MCF 10A (cell line): ENCODE data around the gene POC1B. TPM values are rescaled to one million over a fixed set of nuclear protein-coding genes. Genes with fewer than 3 reads are reported as not detected.
A peak's percentile ranks its signal among the peaks of the same experiment; 100 is the strongest.

ENCODE experiments used
- BruUV-seq: library from RNA; stranded (reverse); fragments of 400-500 nt; replicated peaks from 2 replicates; lab custom pipeline; 2021; lab: Mats Ljungman, UMichigan
- CTCF ChIA-PET: fragments of 300-600 bp; sonication (Branson Sonifier 250); formaldehyde crosslinking; extraction: SDS; loops from one replicate; lab custom pipeline; 2021; ENCODE audit warnings: antibody characterized with exemption, inconsistent platforms; lab: Yijun Ruan, JAX
- POLR2A ChIA-PET: fragments of 300-600, 350-650 bp; sonication (Branson Sonifier 250); formaldehyde crosslinking; extraction: SDS; loops from one replicate; lab custom pipeline; 2020; ENCODE audit warnings: antibody characterized with exemption, inconsistent platforms; lab: Yijun Ruan, JAX
- DNase-seq: peaks from one replicate; pipeline ENCODE4 v3.0.0-alpha.2; 2018; ENCODE audit not compliant: unreplicated experiment
- H3K27ac Mint-ChIP-seq: one replicate; pipeline ENCODE4 v1.8.0; 2022; ENCODE audit warnings: mild to moderate bottlenecking, low read depth, mixed read lengths; ENCODE audit not compliant: unreplicated experiment
- H3K27me3 Mint-ChIP-seq: one replicate; pipeline ENCODE4 v1.8.0; 2022; ENCODE audit warnings: mixed read lengths; ENCODE audit not compliant: insufficient read depth, unreplicated experiment
- H3K36me3 Mint-ChIP-seq: one replicate; pipeline ENCODE4 v1.8.0; 2022; ENCODE audit warnings: mild to moderate bottlenecking, moderate library complexity, mixed read lengths; ENCODE audit not compliant: insufficient read depth, unreplicated experiment
- H3K4me1 Mint-ChIP-seq: one replicate; pipeline ENCODE4 v1.8.0; 2022; ENCODE audit warnings: mixed read lengths; ENCODE audit not compliant: insufficient read depth, unreplicated experiment
- H3K4me3 Mint-ChIP-seq: one replicate; pipeline ENCODE4 v1.8.0; 2022; ENCODE audit warnings: mild to moderate bottlenecking, moderate library complexity, mixed read lengths; ENCODE audit not compliant: unreplicated experiment
- H3K9me3 Mint-ChIP-seq: one replicate; pipeline ENCODE4 v1.8.0; 2022; ENCODE audit warnings: mixed read lengths; ENCODE audit not compliant: unreplicated experiment
- CTCF ChIP-seq: fragments of 200-600 bp; IDR thresholded peaks from one replicate; pipeline ENCODE4 v1.8.0; 2022; ENCODE audit warnings: antibody characterized with exemption, mild to moderate bottlenecking; ENCODE audit not compliant: unreplicated experiment
- intact Hi-C: fragments of 100-400 bp; cut with micrococcal nuclease; formaldehyde crosslinking; loops from 2 replicates; pipeline ENCODE4 v1.14.1; 2022
- total RNA-seq: library from RNA; stranded (reverse); gene quantifications from 2 replicates; pipeline ENCODE4 v1.2.3, GENCODE V29; 2022

The POC1B gene
- total RNA-seq, 1 experiment from 2014 or later = 14.8 TPM

DNA sequence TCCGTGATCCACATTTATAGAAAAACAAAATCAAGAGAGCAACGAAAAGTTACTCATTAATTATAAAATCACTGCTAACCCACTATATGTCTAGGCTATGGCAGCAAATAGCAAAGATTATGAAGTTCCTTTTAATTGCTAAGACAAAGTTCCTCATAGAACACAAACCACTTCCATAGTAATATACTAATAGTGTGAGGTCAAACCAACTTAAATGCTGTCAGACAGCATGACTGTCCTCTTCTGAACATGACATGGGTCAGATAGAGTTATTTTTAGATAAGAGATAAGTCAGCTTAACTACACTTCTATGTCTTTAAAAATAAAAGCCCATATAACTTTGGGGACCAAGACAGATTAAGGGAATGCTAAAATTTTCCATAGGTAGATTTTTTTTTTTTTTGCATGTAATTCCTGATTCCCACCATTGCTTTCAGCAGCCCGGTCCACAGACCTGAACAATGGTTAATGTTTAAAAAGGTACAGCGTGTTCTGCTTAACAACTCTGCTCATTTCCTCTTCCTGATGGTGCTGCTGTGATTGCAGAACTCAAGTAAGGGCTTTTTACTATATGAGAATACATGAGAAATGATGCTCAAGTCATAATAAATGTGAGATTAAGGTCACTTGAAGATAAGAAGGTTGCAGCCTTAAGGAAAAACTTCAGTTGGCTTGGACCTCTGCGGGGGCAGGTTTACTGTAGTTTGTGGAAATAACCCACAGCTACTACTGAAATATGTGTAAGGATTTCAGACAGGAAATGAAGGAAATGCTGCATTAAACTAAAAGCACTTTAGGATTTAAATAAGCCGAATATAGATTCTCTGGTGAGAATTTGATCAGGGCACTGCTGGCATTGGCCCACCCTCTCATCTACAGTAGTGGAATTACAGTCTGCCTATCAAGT lies 135.8 kb downstream of the POC1B start:
- H3K27me3 Mint-ChIP-seq = no peaks in the 10 kb centered on the region
- BruUV-seq = no TSS peak
- H3K4me3 Mint-ChIP-seq = no peak overlapping the region
- no peaks in the 10 kb centered on the region for H3K9me3 Mint-ChIP-seq
- peaks cover 2% of the 10 kb centered on the region for H3K4me1 Mint-ChIP-seq
- CTCF ChIA-PET = no interaction called here
- DNase-seq = no peak
- no peak for TF ChIP-seq CTCF
- intact Hi-C loops = no loop called here
- POLR2A ChIA-PET = interaction anchor here (0.6 kb wide), 1 partner anchor 1957 kb away, joined by 4 read pairs; no protein-coding TSS in a partner anchor
- no peaks in the 10 kb centered on the region for H3K36me3 Mint-ChIP-seq
- H3K27ac Mint-ChIP-seq = no peak overlapping the region

GRCh38 chr12:89386138-89386537 lies 139.7 kb downstream of the POC1B start:
- POLR2A ChIA-PET = interaction anchor here (1.1 to 6.9 kb wide), 2 partner anchors 34 to 269 kb away, joined by 3 to 60 read pairs; partner anchors contain the start of gene DUSP6
- no peak for DNase-seq
- H3K9me3 Mint-ChIP-seq = no peaks in the 10 kb centered on the region
- no peak for TF ChIP-seq CTCF
- CTCF ChIA-PET = interaction anchor here (0.6 to 1.2 kb wide), 4 partner anchors 28 to 220 kb away, joined by 3 to 5 read pairs (median 3); no protein-coding TSS in a partner anchor
- peaks cover 25% of the 10 kb centered on the region for H3K4me1 Mint-ChIP-seq
- no peaks in the 10 kb centered on the region for H3K27me3 Mint-ChIP-seq
- no peaks in the 10 kb centered on the region for H3K36me3 Mint-ChIP-seq
- BruUV-seq = no TSS peak
- no peak overlapping the region for H3K27ac Mint-ChIP-seq
- H3K4me3 Mint-ChIP-seq = no peak overlapping the region
- intact Hi-C loops = no loop called here

GRCh38 chr12:89384807-89385206 lies 141.0 kb downstream of the POC1B start:
- no peaks in the 10 kb centered on the region for H3K27me3 Mint-ChIP-seq
- H3K36me3 Mint-ChIP-seq = no peaks in the 10 kb centered on the region
- H3K27ac Mint-ChIP-seq = peak overlapping the region; percentile 53
- peaks cover 25% of the 10 kb centered on the region for H3K4me1 Mint-ChIP-seq
- no peaks in the 10 kb centered on the region for H3K9me3 Mint-ChIP-seq
- no TSS peak for BruUV-seq
- no peak for TF ChIP-seq CTCF
- ChIA-PET CTCF (no interaction called here), POLR2A (interaction anchor here (1.2 to 6.9 kb wide), 6 partner anchors 12 to 38 kb away, joined by 4 to 60 read pairs (median 5); partner anchors contain the start of gene DUSP6)
- intact Hi-C loops = loop anchor here (2.0 kb wide), 1 partner anchor 68 kb away; no protein-coding TSS in a partner anchor
- peak overlapping the region; percentile 38 for H3K4me3 Mint-ChIP-seq
- DNase-seq = no peak
